Activated B cell treated with CpG ODN at 0.5 μM for 24 hours (primary cell): ENCODE data around the gene SLF2. TPM values are rescaled to one million over a fixed set of nuclear protein-coding genes. Genes with fewer than 3 reads are reported as not detected.

ENCODE experiments used
- ATAC-seq: fragments of 200-7000 bp; cut with Tn5 transposase; one replicate; pipeline ENCODE4 v1.10.0; 2021; ENCODE audit warnings: low read depth, mild to moderate bottlenecking, moderate library complexity
- CTCF ChIA-PET: fragments of 350-600 bp; sonication (Branson Sonifier 250); formaldehyde crosslinking; loops from one replicate; lab custom pipeline; 2021; ENCODE audit warnings: antibody characterized with exemption; lab: Charles Lee
- POLR2A ChIA-PET: fragments of 350-600 bp; sonication (Branson Sonifier 250); formaldehyde crosslinking; loops from one replicate; lab custom pipeline; 2021; ENCODE audit warnings: antibody characterized with exemption; lab: Charles Lee
- DNase-seq: peaks from one replicate; pipeline ENCODE4 v3.0.0; 2022
- H3K27ac Mint-ChIP-seq: one replicate; pipeline ENCODE4 v1.8.0; 2020; ENCODE audit warnings: mixed read lengths
- H3K27me3 Mint-ChIP-seq: one replicate; pipeline ENCODE4 v1.8.0; 2021; ENCODE audit warnings: mixed read lengths
- H3K36me3 Mint-ChIP-seq: one replicate; pipeline ENCODE4 v1.8.0; 2021; ENCODE audit warnings: low read depth, mixed read lengths
- H3K4me1 Mint-ChIP-seq: one replicate; pipeline ENCODE4 v1.8.0; 2021; ENCODE audit warnings: mixed read lengths
- H3K4me3 Mint-ChIP-seq: one replicate; pipeline ENCODE4 v1.8.0; 2020; ENCODE audit warnings: mild to moderate bottlenecking, mixed read lengths
- H3K9me3 Mint-ChIP-seq: one replicate; pipeline ENCODE4 v1.8.0; 2020; ENCODE audit warnings: mixed read lengths
- intact Hi-C: fragments of 100-400 bp; cut with micrococcal nuclease; formaldehyde crosslinking; loops from one replicate; pipeline ENCODE4 v1.15.1; 2024
- total RNA-seq: library from RNA; stranded (reverse); gene quantifications from 2 replicates; pipeline ENCODE4 v1.2.3, GENCODE V29; 2022
- TF ChIP-seq, protein P1 (sequence below): fragments of 200-600 bp; IDR thresholded peaks from one replicate; pipeline ENCODE4 v1.8.0; 2022; ENCODE audit warnings: antibody characterized with exemption, mild to moderate bottlenecking

Gene SLF2
- total RNA-seq, 1 donor from 2014 or later = 35.5 TPM

DNA sequence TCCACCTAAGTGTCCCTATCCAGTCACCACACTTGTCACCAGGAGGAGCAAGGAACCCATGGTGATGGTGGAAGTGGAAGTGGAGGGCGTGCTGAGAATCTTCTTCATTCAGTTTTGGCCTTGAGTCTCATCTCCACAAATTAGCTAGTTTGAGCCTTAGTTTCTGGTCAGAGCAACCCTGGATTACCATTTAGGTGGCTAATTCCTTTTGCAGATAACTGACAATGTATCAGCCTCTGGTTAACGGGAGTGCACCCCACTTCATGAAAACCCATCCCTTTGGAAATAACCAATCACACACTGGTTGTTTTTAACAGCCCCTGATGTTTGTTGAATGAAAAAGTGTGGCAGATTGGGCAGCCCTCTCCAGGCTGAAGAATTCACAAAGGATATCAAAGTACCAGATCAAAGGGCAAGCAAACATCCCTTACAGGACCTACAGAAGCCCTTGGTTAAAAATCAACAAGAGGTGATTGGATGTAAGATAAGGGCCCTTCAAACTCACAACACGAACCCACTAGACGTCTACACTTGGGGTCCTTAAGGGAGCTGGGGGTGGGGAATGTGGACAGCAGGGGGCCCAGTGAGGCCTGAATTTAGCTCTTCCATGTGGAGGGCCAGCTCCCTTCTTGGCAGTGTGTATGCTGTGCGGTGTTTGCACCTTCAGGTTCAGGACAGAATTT is 37.1 kb upstream of the SLF2 start:
- ChIA-PET POLR2A (no interaction called here), CTCF (no interaction called here)
- peaks cover 16% of the 10 kb centered on the region for H3K27me3 Mint-ChIP-seq
- no peak overlapping the region for H3K27ac Mint-ChIP-seq
- intact Hi-C loops = loop anchor here (10.0 kb wide), 1 partner anchor 131 kb away; the partner anchor contains the start of gene PAX2
- H3K9me3 Mint-ChIP-seq = no peaks in the 10 kb centered on the region
- ATAC-seq (no peak), DNase-seq (no peak)
- TF ChIP-seq, protein P1, sequence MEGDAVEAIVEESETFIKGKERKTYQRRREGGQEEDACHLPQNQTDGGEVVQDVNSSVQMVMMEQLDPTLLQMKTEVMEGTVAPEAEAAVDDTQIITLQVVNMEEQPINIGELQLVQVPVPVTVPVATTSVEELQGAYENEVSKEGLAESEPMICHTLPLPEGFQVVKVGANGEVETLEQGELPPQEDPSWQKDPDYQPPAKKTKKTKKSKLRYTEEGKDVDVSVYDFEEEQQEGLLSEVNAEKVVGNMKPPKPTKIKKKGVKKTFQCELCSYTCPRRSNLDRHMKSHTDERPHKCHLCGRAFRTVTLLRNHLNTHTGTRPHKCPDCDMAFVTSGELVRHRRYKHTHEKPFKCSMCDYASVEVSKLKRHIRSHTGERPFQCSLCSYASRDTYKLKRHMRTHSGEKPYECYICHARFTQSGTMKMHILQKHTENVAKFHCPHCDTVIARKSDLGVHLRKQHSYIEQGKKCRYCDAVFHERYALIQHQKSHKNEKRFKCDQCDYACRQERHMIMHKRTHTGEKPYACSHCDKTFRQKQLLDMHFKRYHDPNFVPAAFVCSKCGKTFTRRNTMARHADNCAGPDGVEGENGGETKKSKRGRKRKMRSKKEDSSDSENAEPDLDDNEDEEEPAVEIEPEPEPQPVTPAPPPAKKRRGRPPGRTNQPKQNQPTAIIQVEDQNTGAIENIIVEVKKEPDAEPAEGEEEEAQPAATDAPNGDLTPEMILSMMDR = no peak
- no peaks in the 10 kb centered on the region for H3K4me1 Mint-ChIP-seq
- H3K4me3 Mint-ChIP-seq = no peak overlapping the region
- H3K36me3 Mint-ChIP-seq = no peaks in the 10 kb centered on the region

DNA sequence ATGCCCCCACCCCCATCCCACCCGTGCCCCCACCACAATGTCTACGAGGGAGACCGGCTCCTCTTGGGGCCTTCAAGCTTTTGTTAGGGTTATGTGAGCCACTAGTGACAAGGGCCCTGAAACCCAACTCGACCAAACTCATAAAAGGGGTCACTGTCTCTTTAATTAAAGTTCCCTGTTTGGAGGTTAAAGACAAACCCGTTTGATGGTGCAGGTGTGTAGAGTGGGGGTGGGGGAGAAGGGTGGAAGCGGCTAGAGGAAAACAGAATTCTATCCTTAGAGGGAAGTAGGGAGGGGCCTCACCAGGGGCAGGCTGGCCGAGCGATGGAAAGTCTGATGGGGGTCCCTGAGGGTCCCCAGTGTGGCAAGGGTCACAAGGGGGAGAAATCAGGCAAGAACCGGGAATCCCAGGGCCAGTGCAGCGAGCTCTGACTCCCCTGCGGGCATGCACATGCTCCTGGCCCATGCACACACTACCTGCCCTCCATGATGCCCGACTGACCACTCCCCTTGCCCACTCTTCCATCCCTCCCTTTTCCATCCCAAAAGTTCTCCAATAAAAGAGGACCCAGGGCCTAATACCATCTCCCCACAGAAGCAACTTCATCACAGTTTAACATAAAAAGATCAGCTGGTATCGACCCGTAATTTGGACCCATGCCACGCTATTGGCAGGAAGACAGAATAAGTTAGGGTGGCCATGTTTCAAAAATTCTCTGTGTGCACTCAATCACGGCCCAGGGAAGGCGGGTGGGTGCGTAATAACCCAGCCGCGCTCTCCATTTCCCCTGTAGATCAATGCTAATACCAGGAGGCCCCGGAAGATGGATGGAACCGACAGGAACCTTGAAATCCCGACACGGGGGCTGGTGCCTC is 35.9 kb upstream of the SLF2 start:
- no peak overlapping the region for H3K4me3 Mint-ChIP-seq
- CTCF ChIA-PET = no interaction called here
- H3K36me3 Mint-ChIP-seq = no peaks in the 10 kb centered on the region
- ATAC-seq = no peak
- intact Hi-C loops = loop anchor here (10.0 kb wide), 1 partner anchor 132 kb away; the partner anchor contains the start of gene PAX2
- DNase-seq = no peak
- no peak overlapping the region for H3K27ac Mint-ChIP-seq
- no peaks in the 10 kb centered on the region for H3K4me1 Mint-ChIP-seq
- TF ChIP-seq, protein P1 = no peak
- no peaks in the 10 kb centered on the region for H3K9me3 Mint-ChIP-seq
- POLR2A ChIA-PET = no interaction called here
- H3K27me3 Mint-ChIP-seq = peaks cover 16% of the 10 kb centered on the region

DNA sequence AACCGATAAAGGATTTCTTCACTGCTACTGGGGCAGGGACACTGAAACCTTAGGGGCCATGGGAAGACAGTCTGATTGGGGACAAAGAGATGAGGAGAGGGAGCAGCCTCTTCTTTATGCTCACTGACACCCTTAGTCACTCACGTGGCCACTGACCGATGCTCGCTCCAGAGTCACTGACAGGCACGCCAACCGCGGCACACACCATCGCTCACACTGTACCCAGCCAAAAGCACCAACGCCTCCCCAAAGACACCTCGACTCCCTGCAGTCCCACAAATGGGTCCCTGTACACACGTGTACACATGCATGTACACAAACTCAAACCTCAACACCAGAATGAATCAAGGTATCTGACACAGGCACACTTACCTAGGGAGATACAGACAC is 35.3 kb upstream of the SLF2 start:
- intact Hi-C loops = loop anchor here (10.0 kb wide), 1 partner anchor 133 kb away; the partner anchor contains the start of gene PAX2
- ChIA-PET CTCF (no interaction called here), POLR2A (no interaction called here)
- Mint-ChIP-seq H3K4me1 (no peaks in the 10 kb centered on the region), H3K9me3 (no peaks in the 10 kb centered on the region), H3K4me3 (no peak overlapping the region), H3K27ac (no peak overlapping the region), H3K27me3 (peaks cover 17% of the 10 kb centered on the region), H3K36me3 (no peaks in the 10 kb centered on the region)
- DNase-seq (no peak), ATAC-seq (no peak)
- TF ChIP-seq, protein P1 = no peak

DNA sequence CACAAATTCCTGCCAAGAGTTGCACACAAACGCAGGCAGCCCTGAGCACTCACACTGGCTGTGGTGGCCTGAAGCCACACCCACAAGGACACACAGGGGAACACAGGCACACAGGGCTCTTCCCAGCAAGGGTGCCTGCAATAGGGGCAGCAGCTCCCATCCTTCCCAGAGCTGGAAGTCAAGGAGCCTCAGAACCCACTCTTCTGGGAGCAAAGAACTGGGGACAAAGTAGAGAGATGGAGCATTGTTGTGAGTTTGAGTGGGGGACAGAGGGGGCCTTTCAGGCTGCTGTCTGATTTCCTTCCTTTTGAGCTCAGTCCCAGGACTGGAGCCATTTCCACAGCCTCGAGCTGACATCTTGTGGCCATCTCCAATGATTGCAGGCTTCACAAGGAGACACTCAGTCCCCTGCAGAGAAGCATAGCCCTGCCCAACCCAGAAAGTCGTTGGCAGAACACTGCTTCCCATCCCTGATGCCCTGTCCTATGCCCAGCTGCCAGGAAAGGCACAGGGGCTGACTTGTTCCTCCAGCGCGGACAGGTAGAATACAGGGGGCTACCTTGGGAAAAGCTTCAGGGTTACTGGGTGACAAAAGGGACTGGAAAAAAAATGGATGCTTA is 34.4 kb upstream of the SLF2 start:
- TF ChIP-seq, protein P1 = no peak
- DNase-seq (no peak), ATAC-seq (peak; percentile 77)
- H3K4me3 Mint-ChIP-seq = no peak overlapping the region
- CTCF ChIA-PET = interaction anchor here (0.7 to 1.4 kb wide), 7 partner anchors 9 to 444 kb away, joined by 3 to 6 read pairs (median 4); no protein-coding TSS in a partner anchor
- no peaks in the 10 kb centered on the region for H3K9me3 Mint-ChIP-seq
- no peak overlapping the region for H3K27ac Mint-ChIP-seq
- intact Hi-C loops = loop anchor here (1.0 to 10.0 kb wide), 3 partner anchors 134 to 316 kb away; partner anchors contain the start of gene PAX2
- H3K27me3 Mint-ChIP-seq = peaks cover 11% of the 10 kb centered on the region
- POLR2A ChIA-PET = no interaction called here
- H3K36me3 Mint-ChIP-seq = no peaks in the 10 kb centered on the region
- no peaks in the 10 kb centered on the region for H3K4me1 Mint-ChIP-seq
